Skin of body (tissue), 2 donors: ENCODE data around the gene CDC26. TPM values are rescaled to one million over a fixed set of nuclear protein-coding genes. Genes with fewer than 3 reads are reported as not detected.
"Not testable (repeated sequence)": the region's sequence is repeated elsewhere in the genome, so short reads cannot be mapped to it uniquely, and the experiment has no call there.

Source experiments
- DNase-seq: peaks from one replicate; lab custom pipeline; 2025; lab: John Stamatoyannopoulos, UW
- total RNA-seq: library from RNA; depleted of rRNA; stranded (reverse); fragments of >200 nt; gene quantifications from one replicate; pipeline ENCODE4 v1.2.3, GENCODE V29; 2014

CDC26 gene
- total RNA-seq, 1 donor from 2014 or later: 23.6 TPM

DNA sequence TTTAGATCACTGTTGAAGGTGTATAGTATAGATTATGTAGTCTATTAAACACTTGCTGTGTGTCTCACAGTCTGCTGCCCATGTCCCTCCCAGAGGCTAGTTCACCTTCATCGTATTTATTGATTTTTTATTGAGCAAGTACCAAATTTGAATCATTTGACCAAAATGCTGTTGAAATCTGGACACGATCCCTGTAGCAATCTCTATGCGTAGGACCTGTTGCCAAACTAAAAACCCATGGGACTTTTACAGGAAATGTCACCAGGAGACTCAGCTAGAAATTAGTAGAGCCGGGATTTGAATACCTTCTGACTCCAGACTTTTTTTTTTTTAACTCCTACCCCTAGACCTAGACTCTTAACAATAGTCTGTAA, 36.5 kb downstream of the CDC26 start:
- no peak for DNase-seq

DNA sequence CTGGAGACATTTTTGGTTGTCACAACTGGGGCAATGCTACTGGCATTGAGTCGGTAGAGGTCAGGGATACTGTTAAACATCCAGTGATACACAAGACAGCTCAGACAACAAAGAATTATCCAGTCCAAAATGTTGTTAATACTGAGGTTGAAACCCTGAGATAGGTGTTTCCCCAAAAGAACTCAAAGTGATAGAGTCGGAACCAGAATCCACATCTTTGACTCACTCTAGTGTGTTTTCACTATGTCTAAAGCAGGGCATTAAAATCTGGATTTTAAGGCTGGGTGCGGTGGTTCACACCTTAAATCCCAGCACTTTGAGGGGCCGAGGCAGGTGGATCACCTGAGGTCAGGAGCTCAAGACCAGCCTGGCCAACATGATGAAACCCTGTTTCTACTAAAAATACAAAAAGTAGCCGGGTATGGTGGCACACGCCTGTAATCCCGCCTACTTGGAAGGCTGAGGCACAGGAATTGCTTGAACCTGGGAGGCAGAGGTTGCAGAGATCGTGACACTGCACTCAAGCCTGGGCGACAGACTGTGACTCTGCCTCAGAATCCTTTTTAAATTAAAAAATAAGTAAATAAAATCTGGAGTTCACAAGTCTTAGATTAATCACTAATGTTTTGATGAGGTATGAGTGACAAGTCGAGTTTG, 37.0 kb downstream of the CDC26 start:
- DNase-seq: no peak

DNA sequence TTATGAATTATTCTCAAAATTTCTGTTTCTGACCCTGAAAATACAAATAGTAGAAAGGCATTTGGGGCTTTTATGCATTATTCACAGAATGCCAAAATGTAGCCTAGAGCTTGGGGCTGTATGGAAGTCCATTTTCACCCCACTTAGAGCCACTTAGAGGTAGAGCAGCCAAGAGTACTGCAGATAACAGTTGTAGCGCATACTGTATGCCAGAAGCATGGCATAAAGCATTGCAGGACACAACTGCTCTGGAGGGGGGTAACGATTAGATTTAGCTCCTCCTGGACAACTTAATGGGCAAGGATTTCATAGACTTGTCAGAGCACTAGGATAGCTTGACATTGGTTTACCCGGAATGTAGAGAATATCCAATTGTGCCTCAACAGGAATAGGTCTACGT, 38.3 kb downstream of the CDC26 start:
- DNase-seq: no peak

DNA sequence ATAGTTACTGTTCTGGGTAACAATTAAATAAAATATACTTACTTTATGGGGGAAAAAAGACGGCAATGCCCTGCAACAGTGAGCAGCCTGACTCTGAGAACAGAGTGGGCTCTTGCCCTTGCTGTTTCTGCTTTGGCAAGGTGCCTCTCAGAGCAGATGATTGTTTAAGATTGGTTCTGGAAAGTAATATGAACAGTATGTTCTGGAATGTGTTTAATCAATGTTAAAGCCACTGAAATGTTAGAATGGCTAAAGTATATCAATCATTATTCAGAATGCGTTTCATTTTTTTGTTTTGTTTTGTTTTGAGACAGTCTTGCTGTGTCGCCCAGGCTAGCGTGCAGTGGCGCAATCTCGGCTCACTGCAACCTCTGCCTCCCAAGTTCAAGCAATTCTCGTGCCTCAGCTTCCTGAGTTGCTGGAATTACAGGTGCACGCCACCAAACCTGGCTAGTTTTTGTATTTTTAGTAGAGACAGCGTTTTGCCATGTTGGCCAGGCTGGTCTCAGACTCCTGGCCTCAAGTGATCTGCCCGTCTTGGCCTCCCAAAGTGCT, 39.6 kb downstream of the CDC26 start:
- not testable (repeated sequence) for DNase-seq

DNA sequence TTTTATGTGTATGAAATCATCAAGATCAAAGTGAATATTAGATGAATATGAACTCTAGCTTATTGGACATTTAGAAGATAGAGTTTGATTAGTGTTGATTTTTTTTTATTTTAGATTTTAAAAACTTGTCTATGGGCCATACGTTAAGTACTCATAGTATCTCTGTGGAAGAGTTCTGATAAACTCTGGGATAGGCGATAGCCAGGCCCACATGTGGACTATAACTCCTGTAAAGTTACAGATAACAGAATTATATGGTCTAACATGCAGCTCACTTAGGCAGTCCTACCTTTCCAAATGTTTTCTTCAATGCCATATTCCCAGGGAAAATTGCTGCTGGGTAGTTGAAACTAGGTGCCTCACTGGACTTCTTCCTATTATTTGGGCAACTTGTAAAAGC, 43.7 kb downstream of the CDC26 start:
- DNase-seq: no peak

DNA sequence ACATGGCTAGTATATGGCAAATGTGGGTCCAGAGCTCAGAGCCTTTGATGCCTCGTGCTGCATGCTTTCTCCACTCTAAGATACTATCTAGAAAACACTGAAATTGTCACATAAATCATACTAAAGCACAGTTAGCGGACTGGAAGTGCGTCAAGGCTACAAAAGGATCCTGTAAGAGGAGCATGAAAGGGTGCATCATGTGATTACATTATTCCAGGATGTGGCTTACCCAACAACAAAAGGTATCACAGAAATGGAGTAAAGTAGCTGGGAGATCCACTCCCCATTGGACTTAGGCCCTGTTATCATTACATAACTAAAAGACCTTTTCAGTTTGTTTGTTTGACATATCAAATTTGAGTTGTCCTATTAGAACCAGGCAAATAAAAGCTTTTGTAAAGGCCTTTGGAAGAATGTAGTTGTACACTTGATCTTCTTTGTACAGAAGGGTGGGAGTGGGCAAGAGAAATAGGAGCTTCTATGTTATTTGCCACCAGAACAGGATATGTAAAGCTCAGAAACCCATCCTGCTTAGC, 47.2 kb downstream of the CDC26 start:
- DNase-seq: no peak

DNA sequence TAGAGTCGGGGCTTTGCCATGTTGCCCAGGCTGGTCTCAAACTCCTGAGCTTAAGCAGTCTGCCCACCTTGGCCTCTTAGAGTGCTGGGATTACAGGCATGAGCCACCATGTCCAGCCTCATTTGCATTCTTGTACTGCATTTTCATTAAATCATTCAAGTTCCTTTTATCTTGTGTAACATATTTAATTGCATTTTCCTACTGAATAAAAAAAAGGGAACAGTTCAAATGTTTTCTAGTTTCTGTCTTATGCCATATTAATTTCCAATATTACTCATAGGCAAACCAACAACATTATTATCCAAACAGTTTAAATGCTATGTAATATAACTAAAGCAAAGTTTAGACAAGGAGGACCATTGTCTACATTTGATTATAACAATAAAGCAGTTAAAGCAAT, 47.9 kb downstream of the CDC26 start:
- no peak for DNase-seq

DNA sequence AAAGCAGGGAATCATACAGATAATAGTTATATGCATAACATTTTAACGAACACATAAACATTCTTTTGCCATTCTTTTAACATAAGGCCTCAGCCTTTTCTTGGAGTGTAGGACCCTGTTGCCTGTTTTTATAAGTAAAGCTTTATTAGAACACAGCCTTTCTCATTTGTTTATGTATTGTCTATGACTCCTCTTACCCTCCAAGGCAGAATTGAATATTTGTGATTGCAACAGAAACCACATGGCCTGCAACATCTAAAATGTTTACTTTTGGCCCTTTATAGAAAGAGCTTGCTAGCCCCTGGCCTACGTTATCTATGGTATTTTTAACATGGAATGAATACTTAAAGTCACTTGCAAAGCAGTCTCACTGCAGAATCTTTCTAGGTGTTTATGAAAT, 51.4 kb downstream of the CDC26 start:
- no peak for DNase-seq

DNA sequence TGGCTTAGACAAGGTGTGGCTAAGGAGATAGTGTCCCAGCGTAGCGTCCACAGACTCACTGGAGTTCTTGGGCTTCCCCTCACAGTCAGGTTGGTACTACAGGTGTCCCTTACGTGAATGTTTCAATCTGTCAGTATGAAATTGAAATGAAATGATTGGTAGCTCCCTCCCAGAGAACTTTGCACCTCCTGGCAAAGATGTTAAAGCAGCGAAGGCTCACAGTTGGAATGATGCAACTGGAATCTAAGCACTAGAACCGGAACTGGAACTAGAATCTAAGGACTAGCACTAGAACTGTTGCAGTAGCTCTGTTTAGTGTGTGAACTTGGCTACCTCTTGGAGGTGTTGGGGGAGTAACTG, 52.9 kb downstream of the CDC26 start:
- DNase-seq: no peak

DNA sequence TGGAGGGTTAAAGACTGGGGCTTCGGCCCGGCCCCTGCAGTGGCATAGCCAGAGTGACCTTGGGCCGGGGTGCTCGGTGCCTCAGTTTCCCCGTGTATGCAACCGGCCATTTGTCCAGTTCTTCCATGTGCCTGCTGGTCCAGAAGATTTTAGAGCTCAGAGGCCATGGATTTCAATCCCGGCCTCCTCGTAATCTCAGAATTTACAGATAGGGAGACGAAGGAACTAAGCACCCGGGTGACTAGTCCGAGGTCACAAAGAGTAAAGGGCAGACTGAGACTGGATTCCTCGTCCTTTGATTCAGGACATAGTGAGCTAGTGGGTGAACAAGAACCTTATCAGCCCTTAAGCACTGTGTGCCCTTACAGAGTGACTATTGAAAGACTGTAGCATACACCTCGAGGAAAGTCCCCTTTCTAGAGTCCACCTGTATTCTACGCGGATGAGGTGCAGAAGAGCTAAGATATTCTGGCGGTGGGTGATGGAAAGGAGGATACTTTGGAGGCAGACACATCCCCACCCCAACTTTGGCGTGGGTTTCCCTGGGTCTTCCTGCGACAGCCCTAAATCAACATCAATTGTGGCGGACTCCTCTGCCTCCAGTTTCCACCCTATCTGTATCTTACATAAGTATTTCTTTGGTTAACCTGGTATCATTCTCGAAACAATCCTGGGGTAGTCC, 53.4 kb downstream of the CDC26 start:
- peak; percentile 50 for DNase-seq

DNA sequence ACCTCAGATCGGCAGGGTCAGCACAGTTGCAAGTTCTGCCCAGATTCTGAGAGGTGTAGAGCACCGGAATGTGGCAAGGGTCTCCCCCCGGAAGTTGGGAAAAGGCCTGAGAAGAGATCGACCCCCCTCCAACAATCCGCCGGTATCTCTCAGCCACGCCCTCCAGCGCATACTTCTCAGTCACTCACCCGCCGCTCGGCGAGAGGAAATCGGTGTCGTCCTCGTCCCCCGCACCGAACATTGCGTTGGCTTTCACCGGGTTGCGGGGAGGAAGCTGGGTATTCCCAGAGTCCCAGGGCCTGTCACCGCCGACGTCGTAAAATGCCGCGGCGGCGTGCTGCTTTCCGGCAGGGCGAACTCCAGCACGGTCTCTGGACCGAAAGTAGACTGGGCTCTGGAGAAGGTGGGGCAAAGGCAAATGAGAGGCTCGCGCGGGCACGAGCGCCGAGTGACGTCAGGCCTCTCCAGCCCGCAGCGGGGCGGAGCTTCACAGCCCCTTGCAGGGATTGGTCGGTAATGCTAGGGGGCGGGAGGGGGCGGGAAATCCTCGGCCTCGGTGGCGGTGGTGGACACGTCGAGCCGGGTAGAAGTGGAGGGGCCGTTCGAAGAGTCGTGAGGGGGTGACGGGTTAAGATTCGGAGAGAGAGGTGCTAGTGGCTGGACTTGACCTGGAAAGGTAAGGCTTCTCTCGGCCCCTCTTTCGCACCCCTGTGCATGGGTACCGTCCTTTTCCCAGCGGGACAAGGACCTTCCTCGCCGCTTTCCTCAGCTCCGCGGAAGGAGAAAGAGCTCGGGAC, 54.2 kb downstream of the CDC26 start, which contains the start of the genes FKBP15 and SLC31A1:
Gene FKBP15 (minus strand): TSS at position 275 of the 797 bp plus-strand sequence. CDS start 34 bp downstream, at position 241.
Gene SLC31A1 (plus strand): TSS at position 542 of the 797 bp plus-strand sequence. CDS start 34,605 bp downstream, outside the sequence.
- peak; percentile 97 for DNase-seq

DNA sequence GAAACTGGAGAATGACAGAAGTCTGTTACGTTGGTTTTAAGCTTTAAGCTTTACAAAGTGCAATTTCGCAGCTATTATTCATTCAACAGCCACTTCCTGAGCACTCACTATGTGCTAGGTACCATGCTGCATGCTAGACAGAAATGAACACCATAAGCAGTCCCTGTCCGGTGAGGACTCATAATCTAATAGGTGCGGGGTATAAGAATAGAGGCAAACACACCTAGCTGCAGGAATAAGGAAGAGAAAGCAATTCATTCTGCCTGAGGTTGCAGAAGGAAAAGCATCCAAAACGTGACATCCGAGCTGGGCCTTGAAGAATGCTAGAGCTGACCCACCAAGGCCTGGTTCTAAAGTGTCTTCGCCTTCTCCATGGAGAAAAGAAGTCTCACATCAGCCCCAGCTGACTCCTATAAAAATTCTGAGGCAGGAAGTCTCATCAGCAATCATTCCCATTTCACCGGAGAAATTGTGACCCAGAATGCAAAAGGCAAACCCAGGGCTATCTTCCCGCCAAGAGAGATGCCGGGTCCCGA, 54.8 kb downstream of the CDC26 start:
- DNase-seq: no peak

DNA sequence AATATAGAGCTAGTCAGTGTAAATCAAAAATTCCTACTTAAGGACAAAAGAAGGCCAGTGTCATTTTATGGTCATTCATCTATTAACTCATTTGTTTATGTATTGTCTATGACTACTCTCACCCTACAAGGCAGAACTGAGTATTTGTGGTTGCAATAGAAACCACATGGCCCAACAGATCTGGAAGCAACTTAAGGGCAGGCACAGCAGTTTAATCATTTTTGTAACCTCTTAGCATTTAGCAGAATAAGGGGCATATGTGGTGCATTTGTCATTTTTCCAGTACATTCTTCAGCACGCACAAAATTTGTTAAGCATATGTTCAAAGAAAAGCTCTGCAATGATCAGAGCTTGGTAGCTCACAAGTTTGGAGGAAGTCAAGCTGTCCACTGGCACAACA, 55.4 kb downstream of the CDC26 start:
- peak; percentile 10 for DNase-seq

DNA sequence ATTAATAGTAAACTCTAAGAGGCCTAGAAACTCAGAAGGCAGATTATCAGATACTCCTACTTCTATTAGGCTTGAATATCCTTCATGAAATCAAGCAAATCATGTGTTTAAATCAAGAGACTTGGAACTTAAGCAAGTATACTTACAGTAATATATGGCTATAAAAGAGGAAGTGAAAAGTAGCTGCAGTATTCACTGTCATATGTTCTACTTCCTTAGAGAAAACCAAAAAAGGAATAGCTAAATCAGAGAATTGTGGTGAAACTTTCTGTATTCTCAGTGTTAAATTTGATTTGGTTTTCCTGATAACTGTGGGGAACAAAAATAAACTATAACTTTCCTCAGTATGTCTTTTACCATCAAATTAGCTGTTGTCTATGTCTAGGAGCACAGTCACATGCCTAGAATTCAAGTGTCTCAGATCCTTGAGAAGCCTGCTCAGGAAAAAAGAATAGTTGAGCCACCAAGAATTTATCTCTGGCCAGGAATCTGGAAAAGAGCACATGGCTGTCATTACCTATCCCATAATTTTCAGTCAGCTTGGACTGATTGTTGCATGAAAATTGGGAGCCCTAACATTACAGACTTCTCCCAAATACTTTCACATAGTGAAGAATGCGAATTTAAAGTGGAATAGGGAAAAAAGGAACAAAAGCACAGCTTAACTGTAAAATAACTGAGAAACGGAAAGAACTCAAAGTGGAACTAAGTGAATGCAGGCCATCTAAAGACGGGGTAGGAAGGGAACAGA, 56.0 kb downstream of the CDC26 start:
- DNase-seq: no peak

Other genes with a start within 250 kb of the CDC26 start
- gene ZFP37, start 218.8 kb downstream of the CDC26 start, total RNA-seq: 5.5 TPM
- 17.0 TPM for gene SLC31A2, start 124.6 kb downstream of the CDC26 start, total RNA-seq
- 24.3 TPM for gene FKBP15, start 54.3 kb downstream of the CDC26 start, total RNA-seq
- gene SLC31A1, start 54.0 kb downstream of the CDC26 start, total RNA-seq: 24.6 TPM
- gene PRPF4, start 86 bp upstream of the CDC26 start, total RNA-seq: 20.1 TPM
- 0.20 TPM for gene RNF183, start 27.8 kb upstream of the CDC26 start, total RNA-seq
- gene WDR31, start 64.7 kb upstream of the CDC26 start, total RNA-seq: 2.3 TPM
- gene BSPRY, start 74.0 kb upstream of the CDC26 start, total RNA-seq: 3.9 TPM
- 7.3 TPM for gene HDHD3, start 101.4 kb upstream of the CDC26 start, total RNA-seq
- 22.9 TPM for gene ALAD, start 125.7 kb upstream of the CDC26 start, total RNA-seq
- 26.4 TPM for gene POLE3, start 135.1 kb upstream of the CDC26 start, total RNA-seq
- gene C9orf43, start 135.2 kb upstream of the CDC26 start, total RNA-seq: 0.59 TPM
- gene RGS3, start 188.2 kb upstream of the CDC26 start, total RNA-seq: 42.8 TPM